ENCODE measurements around the gene BABAM2. TPM values are rescaled to one million over a fixed set of nuclear protein-coding genes. Genes with fewer than 3 reads are reported as not detected.

Gene BABAM2
- total and polyA plus RNA-seq, 2 of the 4 experiments (the other 2 are of a cell fraction): 20.9 to 23.1 TPM

GRCh38 chr2:28134857-28135256, 244.3 kb downstream of the BABAM2 start:
- dilution Hi-C loops (cut with HindIII; ENCODE audit: low sequenced_read_pairs, unreplicated experiment) (no loop called here), in situ Hi-C loops (cut with MboI; ENCODE audit: low sequenced_read_pairs) (no loop called here)
- CTCF ChIA-PET: interaction anchor here (0.8 kb wide), 1 partner anchor 34 kb away, joined by 3 read pairs; no protein-coding TSS in a partner anchor

More at GRCh38 chr2:28134857-28135256, 244.3 kb downstream of the BABAM2 start:
- no peak overlapping the region for H3K18ac ChIP-seq (ENCODE audit: low read depth, low read length)
- ATAC-seq (ENCODE audit: low read depth) (no peak), DNase-seq (no peak)
- intact Hi-C loops (cut with micrococcal nuclease): no loop called here
- no peak overlapping the region for H3K4ac ChIP-seq (ENCODE audit: low read depth, low read length)
- no peaks in the 10 kb centered on the region for H3K9me3 ChIP-seq (ENCODE audit: control insufficient read depth, insufficient read depth, low read length)
- H3K4me3 ChIP-seq (ENCODE audit: insufficient read depth, low read depth, low read length): no peak overlapping the region
- no peak overlapping the region for H2BK5ac ChIP-seq (ENCODE audit: low read depth, low read length, poor library complexity, severe bottlenecking)
- WGBS, 2 experiments (ENCODE audit: extremely low coverage in 2 of 2, insufficient read length in 1 of 2): no CpG with 5 or more reads among the region's 1 CpG
- no peak overlapping the region for H3K9ac ChIP-seq (ENCODE audit: low read depth, low read length)
- TF ChIP-seq MXI1 (IDR thresholded peaks at IDR 0.05; ENCODE audit: borderline replicate concordance, low read depth, low read length) (no peak), POLR2A (IDR thresholded peaks at IDR 0.05; ENCODE audit: low read depth, low read length) (no peak), RCOR1 (IDR thresholded peaks at IDR 0.05; ENCODE audit: insufficient replicate concordance, low read length) (no peak)
- peaks cover 2% of the 10 kb centered on the region; the same call in 1 of the 2 replicates for H3K4me1 ChIP-seq (ENCODE audit: control insufficient read depth, insufficient read depth, low read length)
- no peak overlapping the region for H2AFZ ChIP-seq (replicated peaks; ENCODE audit: low read length, poor library complexity)
- no peak overlapping the region for H2BK15ac ChIP-seq (ENCODE audit: low read depth, low read length)
- no peak overlapping the region for H4K8ac ChIP-seq (ENCODE audit: low read depth in 2 of 2, low read length in 2 of 2)
- H4K5ac ChIP-seq (ENCODE audit: low read depth, low read length): no peak overlapping the region
- H3K56ac ChIP-seq (ENCODE audit: extremely low read depth, insufficient read depth, low read length): no peak overlapping the region
- POLR2A ChIA-PET (ENCODE audit: unreplicated experiment): no interaction called here
- H4K91ac ChIP-seq (ENCODE audit: insufficient read depth, low read depth, low read length): no peak overlapping the region
- H3K4me2 ChIP-seq (ENCODE audit: low read depth, low read length): no peak overlapping the region
- H3K79me1 ChIP-seq (ENCODE audit: low read depth in 1 of 2, low read length in 2 of 2): peaks cover 0 to 5% of the 10 kb centered on the region in 2 experiments; a peak in 1 of 4 replicates
- H3K23ac ChIP-seq (ENCODE audit: low read depth, low read length): no peak overlapping the region
- H3K9me1 ChIP-seq (ENCODE audit: insufficient read depth, low read length): peaks cover 10% of the 10 kb centered on the region; the same call in 1 of the 2 replicates
- H3K27ac ChIP-seq (ENCODE audit: insufficient read depth, low read length): no peak overlapping the region
- no peaks in the 10 kb centered on the region for H4K20me1 ChIP-seq (ENCODE audit: insufficient read depth, low read length)
- no peaks in the 10 kb centered on the region for H3K27me3 ChIP-seq (ENCODE audit: control insufficient read depth, insufficient read depth, low read length)
- H2AK5ac ChIP-seq (ENCODE audit: low read depth, low read length): no peak overlapping the region
- no peaks in the 10 kb centered on the region for H3K36me3 ChIP-seq (ENCODE audit: control insufficient read depth, insufficient read depth, low read length)
- BruUV-seq (replicated peaks): no TSS peak
- no peak overlapping the region for H2AK9ac ChIP-seq (replicated peaks; ENCODE audit: low read depth, low read length, poor library complexity)
- H2BK20ac ChIP-seq (ENCODE audit: low read depth, low read length): no peak overlapping the region
- no peak overlapping the region for H2BK120ac ChIP-seq (ENCODE audit: low read depth, low read length)
- H3K14ac ChIP-seq (replicated peaks; ENCODE audit: low read depth, low read length): no peak overlapping the region
